Stimulated activated CD4-positive, alpha-beta T cell treated with anti-CD3 and anti-CD28 coated beads, Interleukin-12 subunit alpha, Interleukin-12 subunit beta, amount 100 ng/mL, for 24 hours (primary cell): Measurements from ENCODE around the gene EXOC4.
"Not testable (repeated sequence)": the region's sequence is repeated elsewhere in the genome, so short reads cannot be mapped to it uniquely, and the experiment has no call there.

Experiments
- DNase-seq, 2 experiments: peaks; one replicate each; pipeline ENCODE4 v3.0.0-alpha.2; 2020; ENCODE audit warnings: low read depth in 2 of 2

Gene EXOC4

DNA sequence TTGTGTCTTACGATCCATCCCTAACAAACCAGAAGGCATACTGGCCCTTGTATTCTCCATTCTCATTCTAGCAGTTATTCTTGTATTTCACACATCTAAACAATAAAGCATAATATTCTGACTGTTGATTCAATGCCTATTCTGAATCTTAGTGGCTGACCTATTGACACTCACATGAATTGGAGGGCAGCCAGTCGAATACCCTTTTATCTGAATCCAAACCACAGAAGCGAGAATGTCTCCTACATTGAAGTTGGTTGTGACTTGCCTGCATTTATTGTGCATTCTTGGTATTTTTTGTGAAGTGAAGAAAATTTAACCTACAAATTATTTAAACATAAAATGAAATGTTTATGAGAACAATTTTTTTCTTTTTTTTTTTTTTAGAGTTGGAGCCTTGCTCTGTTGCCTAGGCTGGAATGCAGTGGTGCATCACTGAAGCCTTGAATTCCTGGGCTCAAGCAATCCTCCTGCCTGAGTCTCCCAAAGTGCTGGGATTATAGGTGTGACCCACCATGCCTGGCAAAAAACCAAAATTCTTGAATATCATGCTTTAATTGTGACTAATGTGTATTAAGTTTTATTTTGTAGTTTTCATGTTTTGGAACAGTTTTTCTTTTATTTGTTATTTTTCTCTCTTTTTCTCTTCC is 22.7 kb downstream of the EXOC4 start:
- no peak for DNase-seq

DNA sequence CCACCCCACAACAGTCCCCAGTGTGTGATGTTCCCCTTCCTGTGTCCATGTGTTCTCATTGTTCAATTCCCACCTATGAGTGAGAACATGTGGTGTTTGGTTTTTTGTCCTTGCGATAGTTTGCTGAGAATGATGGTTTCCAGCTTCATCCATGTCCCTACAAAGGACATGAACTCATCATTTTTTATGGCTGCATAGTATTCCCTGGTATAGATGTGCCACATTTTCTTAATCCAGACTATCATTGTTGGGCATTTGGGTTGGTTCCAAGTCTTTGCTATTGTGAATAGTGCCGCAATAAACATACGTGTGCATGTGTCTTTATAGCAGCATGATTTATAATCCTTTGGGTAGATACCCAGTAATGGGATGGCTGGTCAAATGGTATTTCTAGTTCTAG is 26.1 kb downstream of the EXOC4 start:
- DNase-seq, result not testable (repeated sequence)

DNA sequence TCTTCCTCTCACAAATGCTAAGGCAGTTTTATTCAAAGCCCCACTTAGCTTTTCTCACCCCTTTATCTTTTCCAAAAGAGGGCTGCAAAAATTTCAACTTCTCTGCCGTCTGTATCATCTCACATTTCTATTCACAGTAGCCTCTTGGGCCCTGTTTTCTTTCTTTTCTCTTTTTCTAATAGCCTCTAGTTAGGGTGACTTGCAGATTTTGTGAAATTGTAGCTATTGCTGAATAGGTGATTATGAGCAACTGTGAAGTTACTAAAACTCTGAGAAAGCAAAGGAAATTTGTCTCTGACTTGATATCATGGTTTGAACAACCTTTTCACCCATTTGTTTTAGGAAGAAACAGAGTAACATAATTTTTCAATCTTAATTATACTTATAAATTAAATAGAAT is 29.2 kb downstream of the EXOC4 start:
- no peak for DNase-seq

DNA sequence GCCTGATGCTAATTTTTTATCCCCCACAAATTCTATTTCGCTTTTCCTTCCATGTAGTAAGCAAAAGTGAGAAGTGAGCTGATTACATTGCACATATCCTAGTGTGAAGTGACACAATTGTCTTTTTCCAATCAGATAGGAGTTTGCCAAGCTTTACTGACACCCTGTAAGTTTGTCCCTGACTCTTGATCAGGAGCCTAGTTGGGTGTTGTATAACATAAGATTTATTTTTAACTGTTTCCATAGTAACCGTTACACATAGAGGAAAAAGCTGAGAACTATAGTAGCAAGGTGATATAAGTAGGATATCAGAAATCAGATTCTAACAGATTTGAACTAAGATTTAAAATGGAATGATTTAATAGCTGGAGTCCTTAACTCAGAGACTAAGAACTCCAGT is 31.2 kb downstream of the EXOC4 start:
- DNase-seq, result no peak

DNA sequence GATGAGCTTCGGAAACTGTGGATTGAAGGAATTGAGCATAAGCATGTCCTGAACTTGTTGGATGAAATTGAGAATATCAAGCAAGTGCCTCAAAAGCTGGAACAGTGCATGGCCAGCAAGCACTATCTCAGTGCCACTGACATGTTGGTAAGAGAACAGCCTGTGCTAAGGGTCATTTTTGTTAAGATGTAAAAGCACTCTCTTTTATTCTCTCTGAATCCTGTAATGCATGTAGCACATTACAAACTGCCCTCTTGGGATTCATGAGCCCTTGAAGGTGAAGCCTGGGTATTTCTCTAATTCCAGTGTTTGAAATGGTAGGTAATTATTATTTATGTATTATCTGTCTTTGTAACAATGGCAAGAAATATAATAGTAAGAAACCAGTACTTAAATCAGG is 36.1 kb downstream of the EXOC4 start:
- no peak for DNase-seq

DNA sequence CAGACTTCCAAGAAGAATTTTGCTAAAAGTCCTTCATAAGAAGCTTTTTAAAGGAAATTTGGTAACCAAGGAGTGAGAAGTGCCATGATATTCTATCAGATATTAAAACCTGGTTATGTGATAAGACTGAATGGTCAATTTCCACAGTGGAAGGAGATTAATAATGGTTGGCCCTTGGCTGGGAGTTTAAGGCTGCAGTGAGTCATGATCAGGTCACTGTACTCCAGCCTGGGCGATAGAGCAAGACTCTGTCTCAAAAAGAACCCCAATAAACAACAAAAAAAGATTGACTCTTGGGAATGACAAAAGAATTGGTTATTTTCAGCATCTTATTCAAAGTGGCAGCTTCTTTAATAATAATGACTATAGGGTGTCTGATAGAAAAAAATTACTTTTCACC is 37.2 kb downstream of the EXOC4 start:
- DNase-seq, result no peak

DNA sequence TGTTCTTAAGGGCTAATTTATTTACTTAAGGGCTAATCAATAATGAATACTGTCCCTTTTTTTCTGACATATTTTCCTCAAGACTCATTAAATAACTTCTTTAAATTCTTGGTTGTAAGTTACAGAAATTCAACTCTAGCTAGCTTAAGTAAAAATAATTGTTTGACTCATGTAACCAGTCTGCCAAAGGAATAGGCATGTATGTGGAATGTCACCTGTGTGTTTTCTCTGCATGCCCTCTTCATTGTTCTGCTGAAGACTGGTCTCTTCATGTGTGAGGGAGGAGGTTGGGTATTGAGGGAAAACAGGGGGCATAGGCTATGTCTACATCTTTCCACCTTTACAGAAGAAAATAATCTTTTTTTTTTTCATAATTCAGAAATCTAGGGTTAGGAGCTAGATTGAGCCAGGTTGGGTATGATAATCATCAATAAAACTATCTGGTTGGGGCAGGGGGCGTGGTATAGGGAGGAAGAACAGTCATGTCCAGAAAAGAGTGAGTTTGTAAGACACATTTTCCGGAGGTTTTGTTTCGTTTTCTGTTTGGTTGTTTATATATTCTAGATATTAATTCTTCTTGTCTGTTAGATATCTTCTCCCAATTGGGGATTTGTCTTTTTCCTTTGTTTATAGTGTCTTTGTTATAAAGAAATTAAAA is 37.9 kb downstream of the EXOC4 start:
- no peak for DNase-seq

DNA sequence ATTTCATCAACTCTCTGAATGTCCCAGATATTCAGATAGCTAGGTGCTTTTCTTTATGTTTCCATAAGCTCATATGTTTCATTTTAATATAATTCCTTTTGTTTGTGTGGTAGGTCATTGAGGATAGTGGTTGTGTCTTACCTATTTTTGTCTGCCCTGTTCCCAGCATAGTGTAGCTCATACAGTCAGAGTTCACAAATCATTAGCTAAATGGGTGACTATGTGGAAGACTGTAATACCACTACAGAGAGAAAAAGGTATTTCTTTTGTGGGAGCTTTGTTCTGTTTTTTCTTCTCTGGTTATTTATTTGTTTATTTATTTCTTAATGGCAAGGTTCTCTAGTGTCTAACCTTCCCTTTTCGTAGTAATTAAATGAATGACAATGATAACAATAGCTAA is 39.8 kb downstream of the EXOC4 start:
- no peak for DNase-seq

DNA sequence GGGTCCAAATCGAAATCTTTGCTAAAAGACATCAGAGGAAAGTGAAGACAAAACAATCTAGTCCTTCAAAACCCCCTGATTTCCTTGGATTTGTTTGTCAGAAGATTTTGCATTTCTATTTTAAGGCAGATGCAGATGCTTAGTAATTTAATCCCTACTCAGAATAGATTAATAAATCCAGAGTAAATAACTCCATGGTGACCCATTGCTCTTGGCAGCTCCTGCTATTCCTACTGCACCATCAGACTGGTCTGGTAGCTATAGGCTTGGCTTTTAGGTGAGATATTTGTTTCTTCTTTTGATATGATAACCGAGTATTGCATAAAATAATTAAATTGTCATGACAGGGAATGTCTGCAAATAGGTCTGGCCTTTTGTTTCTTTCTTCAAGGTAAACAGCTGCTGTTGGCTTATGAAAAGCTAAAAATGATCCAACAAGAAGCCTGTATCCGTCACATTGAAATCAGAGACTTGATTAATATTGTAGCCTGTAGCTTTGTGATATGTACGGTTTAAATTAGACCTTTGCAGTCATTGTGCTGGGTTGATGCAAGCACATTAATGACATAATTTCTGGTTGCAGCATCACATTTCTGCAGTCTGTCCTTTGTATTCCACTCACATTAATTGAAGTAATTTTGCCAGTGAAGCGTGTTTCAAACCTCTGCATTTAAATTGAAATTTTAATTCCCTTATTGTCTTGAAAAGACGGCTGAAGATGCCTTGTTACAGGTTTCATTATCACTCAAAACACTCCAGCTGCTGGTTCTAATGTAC is 40.7 kb downstream of the EXOC4 start:
- no peak for DNase-seq

DNA sequence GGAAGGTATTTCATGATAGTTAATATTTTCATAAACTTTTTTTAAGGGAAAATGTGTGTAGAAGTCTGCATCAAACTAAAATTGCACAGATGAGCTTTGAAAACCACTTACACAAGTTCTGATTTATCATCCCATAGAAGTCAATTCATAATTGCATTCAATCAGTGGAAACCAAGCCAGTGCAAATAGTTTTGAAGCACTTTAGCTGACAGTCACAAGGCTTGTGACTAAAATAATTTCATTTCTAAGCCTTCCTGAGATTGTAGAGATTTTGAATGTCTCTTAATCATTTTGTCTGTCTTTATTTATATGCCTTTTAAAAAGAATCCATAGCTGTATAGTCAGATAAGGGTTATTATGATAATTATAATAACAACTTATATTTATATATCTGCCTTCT is 41.4 kb downstream of the EXOC4 start:
- DNase-seq, result no peak

DNA sequence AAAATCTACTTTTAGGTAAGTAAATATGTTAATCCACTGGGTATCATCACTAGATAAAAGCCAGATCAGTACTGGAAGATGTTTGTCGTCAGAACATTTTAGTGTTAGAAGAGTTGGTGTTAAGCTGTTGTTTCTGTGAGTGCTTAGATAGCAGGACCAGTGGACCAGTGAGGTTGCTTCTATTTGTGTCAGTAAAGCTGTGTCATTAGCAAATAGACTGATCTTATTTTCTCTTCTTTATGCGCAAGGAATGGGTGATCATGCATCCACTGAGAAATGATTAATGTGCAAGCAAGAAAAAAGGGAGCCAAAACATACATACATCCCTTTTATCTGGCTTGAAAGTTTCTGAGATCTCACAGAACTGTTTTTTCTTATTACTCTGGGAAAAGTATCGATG is 42.6 kb downstream of the EXOC4 start:
- DNase-seq, result no peak

DNA sequence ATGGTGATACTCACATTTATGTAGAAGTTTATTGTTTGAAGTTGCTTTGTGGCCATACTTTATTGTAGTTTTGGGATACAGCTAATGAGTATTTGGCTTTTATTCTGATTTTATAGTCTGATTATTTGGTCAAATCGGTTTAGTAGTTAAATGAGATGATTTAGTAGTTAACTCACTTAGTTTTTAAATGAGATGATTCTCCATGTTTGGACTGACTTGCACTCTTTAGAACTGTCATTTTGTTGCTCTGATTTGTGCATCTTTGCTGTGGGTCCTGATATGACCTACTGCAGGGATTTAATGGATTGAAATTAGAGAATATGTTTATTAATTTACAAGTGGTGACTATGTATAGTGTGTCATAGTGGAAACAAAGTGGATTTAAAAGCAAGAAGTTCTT is 44.2 kb downstream of the EXOC4 start:
- DNase-seq, result no peak

DNA sequence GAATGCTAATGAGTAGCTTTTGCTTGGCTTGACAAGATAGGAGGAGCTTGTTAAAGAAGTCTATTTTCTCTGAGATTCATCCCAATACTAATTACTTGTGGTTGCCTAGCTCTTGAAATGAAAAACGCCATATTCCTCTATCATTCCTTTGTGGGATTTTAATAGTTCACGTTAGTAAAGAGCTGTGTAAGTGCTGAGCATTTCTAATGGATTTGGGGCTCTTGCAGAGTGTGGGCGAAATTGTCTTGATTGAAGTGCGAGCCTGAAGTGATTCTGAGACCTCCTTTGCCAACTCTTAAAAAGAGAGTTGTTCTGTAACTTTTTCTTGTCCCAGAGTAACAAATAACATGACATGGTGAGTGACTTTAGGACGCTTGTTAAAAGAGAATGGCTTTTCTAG is 45.2 kb downstream of the EXOC4 start:
- no peak for DNase-seq

DNA sequence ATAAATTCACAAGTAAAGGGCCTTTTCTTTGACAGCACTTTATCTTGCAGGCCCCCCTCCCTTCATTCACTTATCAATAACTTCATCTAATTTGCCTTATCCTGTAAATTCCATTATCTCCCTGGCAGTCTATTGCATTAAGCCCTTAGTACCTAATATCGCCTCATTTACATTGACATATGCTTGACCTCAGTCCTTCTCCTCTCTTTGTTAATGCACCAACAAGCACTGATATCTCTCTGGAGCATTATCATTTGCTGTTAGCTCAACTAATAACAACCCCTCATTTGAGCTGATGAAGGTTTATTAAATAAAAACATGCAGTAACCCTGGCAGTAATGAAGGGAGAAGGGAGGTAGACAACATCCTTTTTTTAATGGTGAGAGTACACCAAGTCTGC is 46.8 kb downstream of the EXOC4 start:
- no peak for DNase-seq

DNA sequence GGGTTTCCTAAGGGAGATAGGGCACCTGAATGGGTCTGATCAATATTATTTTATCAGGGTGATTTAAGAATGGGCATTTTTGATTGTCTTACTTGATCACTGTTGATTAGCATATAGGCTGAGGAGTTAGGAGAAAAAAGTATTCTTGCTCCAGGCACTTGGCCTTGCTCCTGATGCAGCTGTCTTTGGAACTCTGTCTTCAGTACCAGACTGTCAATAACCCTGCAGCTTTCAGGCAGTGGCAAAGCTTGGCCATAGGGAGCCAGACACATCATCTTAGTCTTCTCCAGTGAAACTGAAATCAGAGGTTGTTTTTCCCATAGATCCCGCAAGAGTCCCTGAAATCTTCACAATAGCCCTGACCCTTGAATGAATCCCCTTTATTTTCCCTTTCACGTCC is 47.2 kb downstream of the EXOC4 start:
- DNase-seq, result no peak

DNA sequence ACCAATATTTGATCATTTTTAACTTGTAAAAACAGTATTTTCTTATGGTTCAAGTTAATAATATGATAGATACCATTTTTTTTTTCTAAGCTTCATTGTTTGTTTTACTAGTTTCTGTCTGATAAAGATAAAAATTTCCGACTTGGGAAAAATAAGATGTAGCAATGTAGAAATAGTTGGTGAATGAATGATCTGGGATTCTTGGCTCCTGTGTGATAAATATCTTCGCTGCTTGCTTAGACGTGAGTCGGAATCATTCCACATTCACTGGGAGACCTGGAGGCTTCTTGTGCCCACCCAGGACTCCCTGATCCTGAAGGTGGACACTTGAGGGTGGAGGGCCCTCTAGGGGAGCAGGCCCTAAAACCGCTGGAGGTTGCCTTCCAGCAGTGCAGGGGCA is 47.9 kb downstream of the EXOC4 start:
- DNase-seq, result no peak

DNA sequence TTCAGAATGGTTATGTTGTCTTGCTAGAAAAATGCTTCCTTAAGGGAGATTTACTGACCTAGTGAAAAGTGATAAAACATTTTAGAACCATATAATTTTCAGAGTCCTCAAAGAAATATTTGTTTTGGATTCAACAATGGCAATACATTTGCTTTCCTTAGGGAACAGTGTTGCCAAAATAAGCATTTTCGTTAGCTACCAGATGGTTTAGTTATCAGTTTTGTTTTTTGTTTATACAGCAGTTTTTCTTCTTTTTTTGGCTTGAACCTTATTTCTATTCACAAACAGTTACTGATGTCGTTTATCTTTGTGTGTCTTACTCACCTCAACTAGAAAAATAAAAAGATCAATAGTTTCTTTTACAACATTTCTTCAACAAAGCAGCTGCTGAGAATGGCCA is 48.6 kb downstream of the EXOC4 start:
- DNase-seq, result no peak

DNA sequence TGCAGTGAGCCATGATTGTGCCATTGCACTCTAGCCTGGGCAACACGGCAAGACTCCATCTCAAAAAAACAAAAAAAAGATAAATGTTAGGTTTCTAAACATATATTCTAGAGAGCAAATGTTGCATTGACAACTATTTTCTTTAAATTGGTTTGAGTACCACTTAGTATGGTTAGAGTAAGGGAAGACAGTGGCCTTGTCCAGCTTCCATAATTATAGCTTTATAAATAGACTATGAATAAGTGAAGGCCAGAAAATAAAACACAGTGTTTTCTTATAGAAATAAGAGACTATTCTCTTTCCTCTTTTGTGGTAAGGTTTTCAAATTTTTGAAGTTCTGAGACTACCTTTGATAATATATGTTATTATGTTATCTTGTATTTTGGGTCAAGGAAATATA is 50.5 kb downstream of the EXOC4 start:
- DNase-seq, result no peak

DNA sequence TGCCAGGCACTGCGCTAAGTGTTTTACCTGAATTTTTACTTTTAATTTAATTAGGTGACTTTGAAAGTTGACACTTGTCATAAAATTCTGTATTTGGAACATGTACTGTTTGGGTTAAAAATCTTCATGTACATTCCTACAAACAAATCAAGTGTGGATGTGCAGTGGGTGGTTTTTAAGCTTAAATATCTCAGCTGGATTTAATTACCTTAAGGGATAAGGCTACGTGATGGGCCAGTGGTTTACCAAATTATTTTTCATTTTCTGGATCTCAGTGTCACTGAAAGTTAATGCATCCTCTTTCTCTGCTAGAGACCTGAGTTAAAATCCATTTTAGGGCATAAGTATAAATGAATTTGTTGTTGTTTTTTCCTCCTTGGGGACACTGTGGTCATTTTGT is 51.1 kb downstream of the EXOC4 start:
- no peak for DNase-seq

DNA sequence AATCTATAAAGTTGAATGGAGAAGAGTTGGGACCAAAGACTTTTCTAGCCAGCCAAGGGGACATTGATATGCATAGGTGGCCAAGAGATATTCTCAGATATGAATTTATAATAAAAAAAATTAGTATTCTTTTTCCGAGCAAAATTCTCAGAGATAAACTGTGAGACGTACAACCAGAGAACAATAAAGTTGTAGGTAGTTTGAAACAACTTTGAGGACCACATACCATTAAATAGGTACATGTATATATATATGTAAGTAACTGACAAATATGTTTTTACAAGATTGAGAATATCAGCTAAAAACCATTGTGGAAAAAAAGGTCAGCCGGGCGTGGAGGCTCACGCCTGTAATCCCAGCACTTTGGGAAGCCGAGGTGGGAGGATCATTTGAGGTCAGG is 56.5 kb downstream of the EXOC4 start:
- no peak for DNase-seq

DNA sequence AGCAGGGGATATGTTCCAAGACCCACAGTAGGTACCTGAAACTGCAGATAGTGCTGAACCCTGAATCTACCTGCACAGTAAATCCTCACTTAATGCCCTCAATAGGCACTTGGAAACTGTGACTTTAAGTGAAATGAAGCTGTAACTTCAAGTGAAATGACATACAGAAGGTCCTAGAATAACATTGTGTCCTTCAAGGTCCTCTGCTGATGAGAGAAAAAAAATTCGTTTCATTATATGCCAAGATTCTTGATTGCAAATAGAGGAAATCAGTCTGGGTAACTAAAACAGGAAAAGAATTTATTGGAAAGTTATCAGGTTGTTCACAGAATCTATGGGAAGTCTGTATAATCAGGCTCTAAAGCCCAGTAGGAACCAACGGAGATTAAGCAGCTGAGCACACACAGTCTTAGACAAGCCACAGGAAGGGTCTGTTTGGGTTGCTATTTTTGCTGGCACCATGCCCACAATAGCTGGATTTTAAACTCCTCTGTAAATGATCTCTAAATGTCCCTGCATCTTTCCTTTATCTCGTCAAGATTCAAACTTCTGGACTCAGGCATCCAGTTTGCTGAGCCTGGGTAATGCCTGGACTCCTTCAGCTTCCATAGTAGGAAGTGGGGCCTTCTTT is 57.5 kb downstream of the EXOC4 start:
- DNase-seq, result no peak

DNA sequence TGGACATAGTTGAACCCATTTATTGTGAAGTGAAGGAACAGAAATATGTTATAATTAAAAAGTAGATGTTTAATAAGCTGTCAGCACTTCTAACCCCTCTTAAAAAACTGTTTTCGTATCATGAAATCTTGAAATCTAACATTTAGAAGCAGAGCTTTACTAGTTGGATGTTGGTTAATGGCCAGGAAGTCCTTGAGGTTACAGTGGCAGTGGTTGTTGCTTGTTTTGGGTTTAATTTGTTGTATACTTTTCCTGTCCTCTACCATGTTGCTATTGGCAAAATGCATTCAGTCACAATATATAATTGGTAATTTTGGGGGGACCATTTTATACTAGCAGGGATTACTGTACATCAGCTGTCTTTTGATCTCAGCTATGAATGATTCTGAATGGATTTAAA is 60.7 kb downstream of the EXOC4 start:
- no peak for DNase-seq

DNA sequence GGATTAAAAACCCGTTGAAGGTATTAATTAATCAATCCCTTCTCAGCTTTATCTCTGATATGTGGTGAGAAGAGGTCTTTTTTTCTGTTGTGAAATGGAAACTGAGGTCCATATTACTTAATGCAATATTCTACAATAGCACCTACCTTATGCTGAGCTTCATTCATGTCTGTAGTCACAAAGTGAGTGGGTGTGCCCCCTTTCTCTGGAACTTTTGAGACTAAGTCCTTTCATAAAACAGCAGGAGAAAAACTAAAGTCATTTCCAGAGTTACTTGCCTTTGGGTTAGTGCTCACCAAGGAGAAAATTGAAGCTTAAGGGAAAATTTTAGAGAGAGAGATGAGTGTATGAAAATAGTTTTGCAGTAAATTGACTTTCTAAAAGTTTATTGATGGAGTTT is 61.2 kb downstream of the EXOC4 start:
- DNase-seq, result no peak
